Bladder microvascular endothelial cell (primary cell): ENCODE data around the gene VDAC1. TPM values are rescaled to one million over a fixed set of nuclear protein-coding genes. Genes with fewer than 3 reads are reported as not detected.

Experiments
- total RNA-seq: library from RNA; depleted of rRNA; stranded (reverse); fragments of >200 nt; gene quantifications from 2 replicates; pipeline ENCODE4 v1.2.3, GENCODE V29; 2014

The VDAC1 gene
- total RNA-seq = 195 and 317 TPM in 2 replicates

GRCh38 chr5:134004626-134005416, at the start of gene VDAC1:
Gene VDAC1 (minus strand): TSS chr5:134004975. CDS start chr5:133993012, 11,963 bp downstream.

GRCh38 chr5:133968204-133968980, 36.4 kb downstream of the VDAC1 start, which contains the start of gene C5orf15:
Gene C5orf15 (minus strand): TSS chr5:133968625. CDS start chr5:133968584, 41 bp downstream.

Other genes starting within 250 kb of the VDAC1 start
- 16.0 and 34.5 TPM in 2 replicates for gene C5orf15, start 36.4 kb downstream of the VDAC1 start, total RNA-seq
- gene TCF7, start 109.7 kb upstream of the VDAC1 start, total RNA-seq = 0.16 and 0.31 TPM in 2 replicates
- gene SKP1, start 172.0 kb upstream of the VDAC1 start, total RNA-seq = 124 and 322 TPM in 2 replicates
- 43.4 and 88.9 TPM in 2 replicates for gene PPP2CA, start 221.1 kb upstream of the VDAC1 start, total RNA-seq